ENCODE data around the gene JDP2. TPM values are rescaled to one million over a fixed set of nuclear protein-coding genes. Genes with fewer than 3 reads are reported as not detected.

The JDP2 gene
- total and polyA plus RNA-seq, 2 of the 4 experiments (the other 2 are of a cell fraction), result 35.7 to 38.4 TPM

DNA sequence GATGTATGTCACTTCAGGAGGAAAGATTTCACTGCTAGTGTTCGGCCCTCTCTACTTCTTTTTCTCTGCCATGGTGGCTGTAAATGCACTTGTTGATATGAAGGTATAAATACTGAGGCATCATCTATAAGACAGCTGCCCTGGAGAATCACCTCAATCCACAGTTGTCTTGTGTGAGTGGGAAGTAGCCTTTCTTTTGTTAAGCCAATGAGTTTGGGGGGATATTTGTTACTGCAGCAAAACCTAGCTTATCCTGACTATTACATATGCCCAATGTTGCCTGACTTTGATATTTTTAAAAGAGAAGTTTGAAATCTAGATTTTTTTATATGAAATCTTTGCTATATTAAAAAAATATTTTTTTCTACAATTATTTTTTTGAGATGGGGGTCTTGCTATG is 3.3 kb upstream of the JDP2 start:
- no peak overlapping the region for H3K4ac ChIP-seq (ENCODE audit: low read depth, low read length)
- H4K8ac ChIP-seq (ENCODE audit: low read depth in 2 of 2, low read length in 2 of 2), result no peak overlapping the region
- no peak overlapping the region; the same call in 2 of the 3 replicates for H2BK15ac ChIP-seq (ENCODE audit: low read depth, low read length)
- H4K20me1 ChIP-seq (ENCODE audit: insufficient read depth, low read length), result peaks cover 10% of the 10 kb centered on the region
- H2AK5ac ChIP-seq (ENCODE audit: low read depth, low read length), result no peak overlapping the region
- H3K27me3 ChIP-seq (ENCODE audit: control insufficient read depth, insufficient read depth, low read length), result no peaks in the 10 kb centered on the region
- no peak overlapping the region for H3K4me2 ChIP-seq (ENCODE audit: low read depth, low read length)
- H3K9ac ChIP-seq (ENCODE audit: low read depth, low read length), result no peak overlapping the region
- ATAC-seq (ENCODE audit: low read depth), result no peak
- no peaks in the 10 kb centered on the region for H3K36me3 ChIP-seq (ENCODE audit: control insufficient read depth, insufficient read depth, low read length)
- dilution Hi-C loops (cut with HindIII; ENCODE audit: low sequenced_read_pairs, unreplicated experiment), result no loop called here
- no peak overlapping the region for H2BK120ac ChIP-seq (ENCODE audit: low read depth, low read length)
- intact Hi-C loops (cut with micrococcal nuclease), result no loop called here
- H3K56ac ChIP-seq (ENCODE audit: extremely low read depth, insufficient read depth, low read length), result no peak overlapping the region
- H3K14ac ChIP-seq (replicated peaks; ENCODE audit: low read depth, low read length), result no peak overlapping the region
- no peak overlapping the region for H2BK20ac ChIP-seq (ENCODE audit: low read depth, low read length)
- ChIA-PET POLR2A (ENCODE audit: unreplicated experiment) (no interaction called here), CTCF (no interaction called here)
- H3K79me1 ChIP-seq (ENCODE audit: low read depth in 1 of 2, low read length in 2 of 2), result peaks cover 0 to 12% of the 10 kb centered on the region in 2 experiments; a peak in 2 of 4 replicates
- no peak for DNase-seq
- TF ChIP-seq RCOR1 (IDR thresholded peaks at IDR 0.05; ENCODE audit: insufficient replicate concordance, low read length) (no peak), CEBPB (IDR thresholded peaks at IDR 0.05; ENCODE audit: low read depth, low read length) (no peak), BHLHE40 (IDR thresholded peaks at IDR 0.05; ENCODE audit: low read depth, low read length) (no peak), RFX5 (IDR thresholded peaks at IDR 0.05; ENCODE audit: low read depth, low read length) (no peak), MAFK (IDR thresholded peaks at IDR 0.05; ENCODE audit: low read depth, low read length) (no peak), MAZ (IDR thresholded peaks at IDR 0.05; ENCODE audit: borderline replicate concordance, low read depth, low read length) (no peak), NFE2L2 (IDR thresholded peaks at IDR 0.05; ENCODE audit: low read depth, low read length) (no peak), SMC3 (IDR thresholded peaks at IDR 0.05; ENCODE audit: low read depth, low read length) (no peak), MXI1 (IDR thresholded peaks at IDR 0.05; ENCODE audit: borderline replicate concordance, low read depth, low read length) (no peak), CHD1 (IDR thresholded peaks at IDR 0.05; ENCODE audit: low read depth, low read length) (no peak), RAD21 (IDR thresholded peaks at IDR 0.05; ENCODE audit: low read length) (no peak)
- TF ChIP-seq, protein P1, sequence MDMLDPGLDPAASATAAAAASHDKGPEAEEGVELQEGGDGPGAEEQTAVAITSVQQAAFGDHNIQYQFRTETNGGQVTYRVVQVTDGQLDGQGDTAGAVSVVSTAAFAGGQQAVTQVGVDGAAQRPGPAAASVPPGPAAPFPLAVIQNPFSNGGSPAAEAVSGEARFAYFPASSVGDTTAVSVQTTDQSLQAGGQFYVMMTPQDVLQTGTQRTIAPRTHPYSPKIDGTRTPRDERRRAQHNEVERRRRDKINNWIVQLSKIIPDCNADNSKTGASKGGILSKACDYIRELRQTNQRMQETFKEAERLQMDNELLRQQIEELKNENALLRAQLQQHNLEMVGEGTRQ (IDR thresholded peaks at IDR 0.05; ENCODE audit: low read depth, low read length), result no peak
- TF ChIP-seq, protein P2, sequence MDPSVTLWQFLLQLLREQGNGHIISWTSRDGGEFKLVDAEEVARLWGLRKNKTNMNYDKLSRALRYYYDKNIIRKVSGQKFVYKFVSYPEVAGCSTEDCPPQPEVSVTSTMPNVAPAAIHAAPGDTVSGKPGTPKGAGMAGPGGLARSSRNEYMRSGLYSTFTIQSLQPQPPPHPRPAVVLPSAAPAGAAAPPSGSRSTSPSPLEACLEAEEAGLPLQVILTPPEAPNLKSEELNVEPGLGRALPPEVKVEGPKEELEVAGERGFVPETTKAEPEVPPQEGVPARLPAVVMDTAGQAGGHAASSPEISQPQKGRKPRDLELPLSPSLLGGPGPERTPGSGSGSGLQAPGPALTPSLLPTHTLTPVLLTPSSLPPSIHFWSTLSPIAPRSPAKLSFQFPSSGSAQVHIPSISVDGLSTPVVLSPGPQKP (IDR thresholded peaks at IDR 0.05; ENCODE audit: borderline replicate concordance, low read depth, low read length), result no peak
- TF ChIP-seq, protein P3, sequence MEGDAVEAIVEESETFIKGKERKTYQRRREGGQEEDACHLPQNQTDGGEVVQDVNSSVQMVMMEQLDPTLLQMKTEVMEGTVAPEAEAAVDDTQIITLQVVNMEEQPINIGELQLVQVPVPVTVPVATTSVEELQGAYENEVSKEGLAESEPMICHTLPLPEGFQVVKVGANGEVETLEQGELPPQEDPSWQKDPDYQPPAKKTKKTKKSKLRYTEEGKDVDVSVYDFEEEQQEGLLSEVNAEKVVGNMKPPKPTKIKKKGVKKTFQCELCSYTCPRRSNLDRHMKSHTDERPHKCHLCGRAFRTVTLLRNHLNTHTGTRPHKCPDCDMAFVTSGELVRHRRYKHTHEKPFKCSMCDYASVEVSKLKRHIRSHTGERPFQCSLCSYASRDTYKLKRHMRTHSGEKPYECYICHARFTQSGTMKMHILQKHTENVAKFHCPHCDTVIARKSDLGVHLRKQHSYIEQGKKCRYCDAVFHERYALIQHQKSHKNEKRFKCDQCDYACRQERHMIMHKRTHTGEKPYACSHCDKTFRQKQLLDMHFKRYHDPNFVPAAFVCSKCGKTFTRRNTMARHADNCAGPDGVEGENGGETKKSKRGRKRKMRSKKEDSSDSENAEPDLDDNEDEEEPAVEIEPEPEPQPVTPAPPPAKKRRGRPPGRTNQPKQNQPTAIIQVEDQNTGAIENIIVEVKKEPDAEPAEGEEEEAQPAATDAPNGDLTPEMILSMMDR (conservative IDR thresholded peaks at IDR 0.05; ENCODE audit: low read depth, low read length), result no peak
- in situ Hi-C loops (cut with MboI; ENCODE audit: low sequenced_read_pairs), result no loop called here
- no peak overlapping the region for H2BK5ac ChIP-seq (ENCODE audit: low read depth, low read length, poor library complexity, severe bottlenecking)
- BruUV-seq (replicated peaks), result no TSS peak
- WGBS, 2 experiments (ENCODE audit: extremely low coverage in 2 of 2, insufficient read length in 1 of 2), result no CpG with 5 or more reads among the region's 1 CpG
- 0 out of 2 replicates have a peak, but pooled peaks cover 8% of the 10 kb centered on the region for H3K9me1 ChIP-seq (ENCODE audit: insufficient read depth, low read length)
- H3K4me3 ChIP-seq (ENCODE audit: insufficient read depth, low read depth, low read length), result no peak overlapping the region
- H3K4me1 ChIP-seq (ENCODE audit: control insufficient read depth, insufficient read depth, low read length), result peaks cover 7% of the 10 kb centered on the region
- no peak overlapping the region for H3K18ac ChIP-seq (ENCODE audit: low read depth, low read length)
- no peak overlapping the region for H3K27ac ChIP-seq (ENCODE audit: insufficient read depth, low read length)
- H2AFZ ChIP-seq (replicated peaks; ENCODE audit: low read length, poor library complexity), result no peak overlapping the region
- H3K9me3 ChIP-seq (ENCODE audit: control insufficient read depth, insufficient read depth, low read length), result peaks cover 2% of the 10 kb centered on the region; the same call in 1 of the 2 replicates
- H3K23ac ChIP-seq (ENCODE audit: low read depth, low read length), result no peak overlapping the region
- H4K5ac ChIP-seq (ENCODE audit: low read depth, low read length), result no peak overlapping the region
- no peak overlapping the region for H2AK9ac ChIP-seq (replicated peaks; ENCODE audit: low read depth, low read length, poor library complexity)
- H4K91ac ChIP-seq (ENCODE audit: insufficient read depth, low read depth, low read length), result no peak overlapping the region
